HCT116 (cell line): Measurements from ENCODE around the gene ROGDI. TPM values are rescaled to one million over a fixed set of nuclear protein-coding genes. Genes with fewer than 3 reads are reported as not detected.

Source experiments
- ATAC-seq: fragments of 200-7000 bp; cut with Tn5 transposase; 2 replicates; pipeline ENCODE4 v1.9.1; 2020; ENCODE audit warnings: mild to moderate bottlenecking, moderate library complexity
- BruUV-seq: library from RNA; stranded (reverse); fragments of 400-500 nt; replicated peaks from 2 replicates; lab custom pipeline; 2021; lab: Mats Ljungman, UMichigan
- CTCF ChIA-PET: fragments of 300-600 bp; sonication (Branson Sonifier 250); formaldehyde crosslinking; loops from one replicate; lab custom pipeline; 2021; ENCODE audit warnings: antibody characterized with exemption; lab: Charles Lee
- POLR2A ChIA-PET: fragments of 300-600, 350-600 bp; sonication (Branson Sonifier 250); formaldehyde crosslinking; loops from one replicate; lab custom pipeline; 2021; ENCODE audit warnings: antibody characterized with exemption; lab: Charles Lee
- RAD21 ChIA-PET, 2 experiments: fragments of 300-600 bp; sonication (Branson Sonifier 250); formaldehyde crosslinking; loops; one replicate each; lab custom pipeline; 2023; ENCODE audit warnings: low total read pairs in 2 of 2; ENCODE audit not compliant: uncharacterized antibody in 2 of 2, unreplicated experiment in 2 of 2, low non-redundant PET in 1 of 2; lab: Charles Lee
- DNase-seq: peaks from one replicate; pipeline ENCODE4 v3.0.0-alpha.2; 2010; ENCODE audit warnings: low read depth, low spot score
- H2AFZ ChIP-seq: fragments of 200-600 bp; shearing (Covaris generic), sonication (generic); 2 replicates; pipeline ENCODE4 v1.6.1; 2017; ENCODE audit warnings: low read depth, mixed run types, mixed read lengths, antibody characterized with exemption, low read length; ENCODE audit not compliant: poor library complexity, severe bottlenecking
- H3K27ac ChIP-seq: 2 replicates; pipeline ENCODE4 v1.5.1; 2012; ENCODE audit warnings: low read depth, low read length
- H3K27me3 ChIP-seq: fragments of 200-600 bp; sonication (generic); 2 replicates; pipeline ENCODE4 v1.6.1; 2016; ENCODE audit warnings: mixed run types, low read length, mixed read lengths; ENCODE audit not compliant: insufficient read depth
- H3K36me3 ChIP-seq, 2 experiments: fragments of 200-500 bp in 1 of 2; fragments of 200-600 bp in 1 of 2; sonication (Bioruptor generic) in 1 of 2; sonication (generic) in 1 of 2; 2 replicates each; pipeline versions ENCODE4 v1.5.1 to v1.6.1; 2014 to 2016; ENCODE audit warnings: low read length in 2 of 2, inconsistent platforms in 1 of 2, mixed read lengths in 1 of 2, mixed run types in 1 of 2; ENCODE audit not compliant: insufficient read depth in 2 of 2, control insufficient read depth in 1 of 2
- H3K4me1 ChIP-seq, 2 experiments: fragments of 200-600 bp in 1 of 2; sonication (generic) in 1 of 2; 2 replicates each; pipeline versions ENCODE4 v1.5.1 to v1.6.1; 2012 to 2017; ENCODE audit warnings: low read length in 2 of 2, inconsistent platforms in 1 of 2, mild to moderate bottlenecking in 1 of 2, mixed read lengths in 1 of 2, mixed run types in 1 of 2, moderate library complexity in 1 of 2; ENCODE audit not compliant: insufficient read depth in 2 of 2, control insufficient read depth in 1 of 2
- H3K4me2 ChIP-seq: fragments of 200-600 bp; sonication (generic); 2 replicates; pipeline ENCODE4 v1.6.1; 2017; ENCODE audit warnings: mixed run types, low read length, mixed read lengths
- H3K4me3 ChIP-seq, 2 experiments: fragments of 200-600 bp in 1 of 2; sonication (generic) in 1 of 2; replicated peaks in 1 of 2; 2 replicates each; pipeline ENCODE4 v1.5.1; 2011 to 2016; ENCODE audit warnings: low read length in 2 of 2, control low read depth in 1 of 2, low read depth in 1 of 2, mild to moderate bottlenecking in 1 of 2, mixed read lengths in 1 of 2, mixed run types in 1 of 2
- H3K79me2 ChIP-seq: fragments of 200-600 bp; sonication (generic); 2 replicates; pipeline ENCODE4 v1.6.1; 2017; ENCODE audit warnings: mild to moderate bottlenecking, mixed run types, low read length, moderate library complexity, mixed read lengths; ENCODE audit not compliant: insufficient read depth
- H3K9ac ChIP-seq: fragments of 200-600 bp; sonication (generic); 2 replicates; pipeline ENCODE4 v1.6.1; 2016; ENCODE audit warnings: low read length, mixed read lengths
- H3K9me2 ChIP-seq: fragments of 200-600 bp; sonication (generic), shearing (Covaris generic); 2 replicates; pipeline ENCODE4 v1.6.1; 2017; ENCODE audit warnings: mixed run types, mild to moderate bottlenecking, moderate library complexity; ENCODE audit not compliant: insufficient read depth
- H3K9me3 ChIP-seq, 2 experiments: fragments of 200-500 bp in 1 of 2; fragments of 200-600 bp in 1 of 2; sonication (Bioruptor generic) in 1 of 2; sonication (generic) in 1 of 2; 2 replicates each; pipeline ENCODE4 v1.6.1; 2014 to 2017; ENCODE audit warnings: low read length in 2 of 2, mixed read lengths in 2 of 2, inconsistent platforms in 1 of 2, low read depth in 1 of 2, mild to moderate bottlenecking in 1 of 2, mixed run types in 1 of 2, moderate library complexity in 1 of 2; ENCODE audit not compliant: control insufficient read depth in 1 of 2, insufficient read depth in 1 of 2
- H4K20me1 ChIP-seq: fragments of 200-600 bp; sonication (generic), shearing (Covaris generic); 2 replicates; pipeline ENCODE4 v1.6.1; 2017; ENCODE audit warnings: mixed run types, mild to moderate bottlenecking, moderate library complexity; ENCODE audit not compliant: insufficient read depth
- ATF3 ChIP-seq: IDR thresholded peaks from 2 replicates; pipeline ENCODE4 v1.6.1; 2012
- CTCF ChIP-seq, 3 experiments: fragments of 200-600 bp in 1 of 3; sonication (generic) in 1 of 3; IDR thresholded peaks in 2 of 3; conservative IDR thresholded peaks in 1 of 3; 2 replicates each; pipeline ENCODE4 v1.5.1; 2012 to 2017; ENCODE audit warnings: low read depth in 2 of 3, low read length in 2 of 3, antibody characterized with exemption in 1 of 3, borderline replicate concordance in 1 of 3, control low read depth in 1 of 3, mild to moderate bottlenecking in 1 of 3, mixed read lengths in 1 of 3, mixed run types in 1 of 3, moderate library complexity in 1 of 3; ENCODE audit not compliant: insufficient read depth in 1 of 3
- EGR1 ChIP-seq: IDR thresholded peaks from 2 replicates; pipeline ENCODE4 v1.6.1; 2012; ENCODE audit warnings: low read depth
- ELF1 ChIP-seq: IDR thresholded peaks from 2 replicates; pipeline ENCODE4 v1.6.1; 2012; ENCODE audit warnings: low read depth, borderline replicate concordance
- EZH2phosphoT487 ChIP-seq: fragments of 200-600 bp; IDR thresholded peaks from 2 replicates; pipeline ENCODE4 v1.6.1; 2018; ENCODE audit warnings: antibody characterized with exemption, borderline replicate concordance
- JUND ChIP-seq: IDR thresholded peaks from 2 replicates; pipeline ENCODE4 v1.6.1; 2012
- POLR2AphosphoS5 ChIP-seq: IDR thresholded peaks from 2 replicates; pipeline ENCODE4 v1.6.1; 2011; ENCODE audit warnings: mild to moderate bottlenecking, low read depth, low read length, moderate library complexity
- SIN3A ChIP-seq: IDR thresholded peaks from 2 replicates; pipeline ENCODE4 v1.6.1; 2012; ENCODE audit warnings: low read depth
- YY1 ChIP-seq: IDR thresholded peaks from 2 replicates; pipeline ENCODE4 v1.6.1; 2011; ENCODE audit warnings: low read length, low read depth, moderate library complexity, mild to moderate bottlenecking; ENCODE audit not compliant: insufficient replicate concordance; ENCODE audit errors: extremely low read depth
- intact Hi-C: fragments of 100-400 bp; cut with micrococcal nuclease; formaldehyde crosslinking; loops from 2 replicates; pipeline ENCODE4 v1.10.0; 2022
- total RNA-seq: library from RNA; stranded (reverse); gene quantifications from one replicate; pipeline ENCODE4 v1.2.1, GENCODE V29; 2021; ENCODE audit not compliant: unreplicated experiment
- TF ChIP-seq, protein P1 (sequence below): IDR thresholded peaks from 2 replicates; pipeline ENCODE4 v1.6.1; 2012; ENCODE audit warnings: low read depth

Gene ROGDI
- total RNA-seq, 1 experiment from 2014 or later: 20.1 TPM

- TF ChIP-seq YY1 (no peak), EGR1 (no peak), ATF3 (no peak), JUND (no peak), SIN3A (no peak)
- TF ChIP-seq, protein P1, sequence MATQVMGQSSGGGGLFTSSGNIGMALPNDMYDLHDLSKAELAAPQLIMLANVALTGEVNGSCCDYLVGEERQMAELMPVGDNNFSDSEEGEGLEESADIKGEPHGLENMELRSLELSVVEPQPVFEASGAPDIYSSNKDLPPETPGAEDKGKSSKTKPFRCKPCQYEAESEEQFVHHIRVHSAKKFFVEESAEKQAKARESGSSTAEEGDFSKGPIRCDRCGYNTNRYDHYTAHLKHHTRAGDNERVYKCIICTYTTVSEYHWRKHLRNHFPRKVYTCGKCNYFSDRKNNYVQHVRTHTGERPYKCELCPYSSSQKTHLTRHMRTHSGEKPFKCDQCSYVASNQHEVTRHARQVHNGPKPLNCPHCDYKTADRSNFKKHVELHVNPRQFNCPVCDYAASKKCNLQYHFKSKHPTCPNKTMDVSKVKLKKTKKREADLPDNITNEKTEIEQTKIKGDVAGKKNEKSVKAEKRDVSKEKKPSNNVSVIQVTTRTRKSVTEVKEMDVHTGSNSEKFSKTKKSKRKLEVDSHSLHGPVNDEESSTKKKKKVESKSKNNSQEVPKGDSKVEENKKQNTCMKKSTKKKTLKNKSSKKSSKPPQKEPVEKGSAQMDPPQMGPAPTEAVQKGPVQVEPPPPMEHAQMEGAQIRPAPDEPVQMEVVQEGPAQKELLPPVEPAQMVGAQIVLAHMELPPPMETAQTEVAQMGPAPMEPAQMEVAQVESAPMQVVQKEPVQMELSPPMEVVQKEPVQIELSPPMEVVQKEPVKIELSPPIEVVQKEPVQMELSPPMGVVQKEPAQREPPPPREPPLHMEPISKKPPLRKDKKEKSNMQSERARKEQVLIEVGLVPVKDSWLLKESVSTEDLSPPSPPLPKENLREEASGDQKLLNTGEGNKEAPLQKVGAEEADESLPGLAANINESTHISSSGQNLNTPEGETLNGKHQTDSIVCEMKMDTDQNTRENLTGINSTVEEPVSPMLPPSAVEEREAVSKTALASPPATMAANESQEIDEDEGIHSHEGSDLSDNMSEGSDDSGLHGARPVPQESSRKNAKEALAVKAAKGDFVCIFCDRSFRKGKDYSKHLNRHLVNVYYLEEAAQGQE: no peak
- TF ChIP-seq, all 23 proteins: peak for 0
These were observed 18.2 kb upstream of the ROGDI start (continued) for GRCh38 chr16:4820652-4821051.

DNA sequence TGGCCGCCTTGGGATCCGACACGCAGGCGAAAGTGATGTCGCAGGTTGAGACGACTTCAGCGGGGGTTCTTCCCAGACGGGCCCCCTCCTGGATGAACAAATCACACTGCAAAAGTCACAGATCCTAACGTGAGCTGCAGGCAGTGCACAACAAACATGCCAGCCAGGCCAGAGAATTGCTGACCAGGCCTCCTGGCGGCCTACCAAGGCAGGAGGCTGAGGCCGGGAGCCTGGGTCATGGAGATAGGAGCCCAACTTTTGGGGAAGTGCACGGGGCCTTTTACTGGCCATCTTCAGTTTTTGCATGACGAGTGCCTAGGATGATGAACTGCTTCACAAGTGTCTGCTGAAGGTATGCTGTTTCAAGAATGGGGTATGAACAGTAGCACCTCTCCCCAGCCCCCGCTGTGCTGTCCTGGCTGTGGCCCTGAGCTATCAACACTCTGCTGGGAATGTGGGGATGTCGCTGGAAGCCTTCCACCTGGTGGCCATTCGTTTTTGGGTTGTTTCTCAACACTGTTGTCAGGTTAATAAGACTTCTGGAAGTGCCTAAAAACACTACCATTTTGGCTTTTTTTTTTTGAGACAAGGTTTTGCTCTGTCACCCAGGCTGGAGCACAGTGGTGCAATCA, 12.2 kb upstream of the ROGDI start:
- DNase-seq: no peak
- TF ChIP-seq ELF1 (no peak), EZH2phosphoT487 (no peak), CTCF (IDR thresholded peaks at IDR 0.05 in 2 of 3, conservative IDR thresholded peaks at IDR 0.05 in 1 of 3; ENCODE audit: borderline replicate concordance in 1 of 3, insufficient read depth in 1 of 3, low read depth in 2 of 3, low read length in 2 of 3) (0 out of 6 replicates have a peak, but pooled peaks of 1 of the 3 experiments have one; percentile 2), POLR2AphosphoS5 (no peak)
- H3K9me2 ChIP-seq: no peaks in the 10 kb centered on the region
- H3K36me3 ChIP-seq: peaks cover 29 to 35% of the 10 kb centered on the region in 2 experiments
- BruUV-seq: no TSS peak
- ChIA-PET POLR2A (no interaction called here), RAD21 (no interaction called here), CTCF (no interaction called here)
- no peak overlapping the region for H3K4me3 ChIP-seq
- H3K79me2 ChIP-seq: no peaks in the 10 kb centered on the region
- H3K9me3 ChIP-seq: no peaks in the 10 kb centered on the region
- no peaks in the 10 kb centered on the region for H3K4me1 ChIP-seq
- H4K20me1 ChIP-seq: no peaks in the 10 kb centered on the region
- H2AFZ ChIP-seq: no peak overlapping the region
- H3K27ac ChIP-seq: no peak overlapping the region
- no peak for ATAC-seq
- no peak overlapping the region for H3K9ac ChIP-seq
- intact Hi-C loops: no loop called here
- no peak overlapping the region for H3K4me2 ChIP-seq
- no peaks in the 10 kb centered on the region for H3K27me3 ChIP-seq
